GM21367 (cell line): ENCODE results near the gene SOX30.
A peak's percentile ranks its signal among the peaks of the same experiment; 100 is the strongest.

Source experiments
- ATAC-seq: cut with Tn5 transposase; IDR thresholded peaks from one replicate; pipeline ENCODE4 v1.9.1; 2021; ENCODE audit not compliant: unreplicated experiment

Gene SOX30

DNA sequence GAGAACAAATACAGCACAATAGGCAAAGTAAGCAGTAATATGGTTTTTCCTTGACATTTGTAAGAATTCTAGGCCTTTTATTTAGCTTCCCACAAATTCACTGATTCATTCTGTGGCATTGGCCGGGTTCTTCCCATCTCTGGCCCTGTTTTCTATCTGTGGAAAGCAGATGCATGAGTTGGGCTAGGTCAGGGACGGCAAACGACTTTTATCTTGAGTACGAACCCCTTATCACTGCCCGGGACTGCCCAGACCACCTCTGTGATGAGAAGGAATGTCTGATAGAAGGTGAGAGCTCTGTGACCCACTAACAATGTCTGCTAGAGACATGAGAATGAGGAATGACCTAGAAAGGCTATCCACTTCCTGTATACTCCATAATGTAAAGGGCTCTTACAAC lies 41.2 kb downstream of the SOX30 start:
- no peak for ATAC-seq

DNA sequence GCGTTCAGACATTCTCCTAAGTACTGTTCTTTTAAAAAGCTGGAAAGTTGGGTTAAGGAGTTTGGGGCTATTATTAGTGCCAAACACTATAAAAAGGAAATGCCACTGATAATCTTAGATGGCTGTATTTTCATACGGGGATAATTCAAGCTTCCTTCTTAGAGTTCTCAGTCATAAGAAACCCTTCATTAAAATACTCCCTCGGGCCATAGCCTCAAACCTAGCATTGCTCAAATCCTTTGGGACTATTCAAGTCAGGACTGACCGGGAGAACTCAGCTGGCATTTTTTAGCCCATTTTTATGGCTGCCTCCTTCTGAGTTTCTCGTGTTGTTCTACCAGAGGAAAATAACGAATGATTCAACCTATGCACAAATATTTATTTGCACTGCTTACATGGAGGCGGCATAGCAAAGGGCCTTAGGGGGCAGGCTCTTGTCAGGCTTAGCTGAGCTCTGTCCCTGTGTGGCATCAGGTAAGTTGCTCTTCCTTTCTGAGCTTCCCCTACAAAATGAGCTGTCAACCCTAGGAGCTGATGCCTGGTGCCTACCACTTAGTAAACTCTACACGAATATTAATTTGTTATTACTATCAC lies 43.2 kb downstream of the SOX30 start:
- ATAC-seq = no peak

DNA sequence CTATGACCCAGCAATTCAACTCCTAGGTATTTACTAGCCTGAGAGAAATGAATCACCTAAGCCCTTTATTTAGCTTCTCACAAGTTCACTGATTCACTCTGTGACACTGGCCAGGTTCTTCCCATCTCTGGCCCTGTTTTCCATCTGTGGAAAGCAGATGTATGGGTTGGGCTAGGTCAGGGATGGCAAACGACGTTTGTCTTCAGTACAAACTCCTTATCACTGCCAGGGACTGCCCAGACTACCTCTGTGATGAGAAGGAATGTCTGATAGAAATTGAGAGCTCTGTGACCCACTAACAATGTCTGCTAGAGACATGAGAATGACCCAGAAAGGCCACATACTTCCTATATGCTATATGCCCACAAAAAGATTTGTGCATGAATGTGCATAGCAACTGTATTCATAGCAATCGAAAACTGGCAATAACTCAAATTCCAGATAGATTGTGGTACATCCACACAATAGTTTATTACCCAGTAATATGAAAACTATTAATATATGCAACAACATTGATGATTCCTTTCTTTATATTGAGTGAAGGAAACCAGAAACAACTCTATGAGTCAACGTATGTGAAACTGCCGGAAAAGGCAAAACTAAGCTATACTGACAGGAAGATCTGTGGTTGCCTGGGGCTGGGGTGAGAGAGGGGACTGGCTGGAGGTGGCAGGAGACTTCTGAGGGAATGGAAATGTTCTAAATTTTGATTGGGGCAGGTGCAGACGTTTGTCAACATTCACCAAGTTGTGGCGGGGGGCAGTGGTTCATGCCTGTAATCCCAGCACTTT lies 44.7 kb downstream of the SOX30 start:
- no peak for ATAC-seq

DNA sequence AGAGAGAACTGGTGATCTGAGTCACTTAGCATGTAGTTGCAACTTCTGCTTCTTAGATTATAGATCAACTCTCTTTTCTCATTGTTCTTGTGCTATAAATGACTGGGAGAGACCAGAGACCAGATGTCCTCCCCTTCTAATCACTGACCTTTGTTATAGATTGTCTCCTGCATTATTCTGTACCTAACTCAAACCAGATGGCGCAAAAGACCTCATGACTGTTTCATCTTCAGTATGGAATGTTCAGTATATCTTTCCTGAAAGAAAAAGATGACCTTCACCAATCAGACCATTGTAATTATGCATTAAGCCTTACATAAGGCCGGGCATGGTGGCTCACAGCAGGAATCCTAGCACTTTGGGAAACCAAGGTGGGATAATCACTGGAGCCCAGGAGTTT lies 46.2 kb downstream of the SOX30 start:
- ATAC-seq = no peak

- no peak for ATAC-seq
Observed at GRCh38 chr5:157603333-157604190, 48.7 kb downstream of the SOX30 start.

GRCh38 chr5:157602505-157602904 lies 49.7 kb downstream of the SOX30 start:
- peak; percentile 57 for ATAC-seq

DNA sequence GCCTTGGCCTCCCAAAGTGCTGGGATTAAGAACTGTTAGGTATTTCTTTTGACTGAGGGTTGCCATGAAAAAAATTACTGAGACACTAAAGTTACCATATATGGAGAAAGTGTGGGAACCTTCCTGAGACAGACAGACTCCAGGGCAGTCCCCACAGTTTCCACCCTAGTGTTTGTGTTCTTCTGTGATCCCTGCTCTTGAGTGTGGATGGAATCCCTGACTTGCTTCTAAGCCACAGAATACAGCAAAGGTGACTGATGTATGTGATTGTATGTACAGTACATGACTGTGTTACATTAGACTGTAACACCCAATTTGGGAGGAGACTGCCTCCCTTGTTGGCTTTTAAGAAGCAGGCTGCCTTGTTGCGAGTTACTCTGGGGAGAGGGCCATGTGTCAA lies 52.0 kb downstream of the SOX30 start:
- ATAC-seq = no peak

GRCh38 chr5:157599565-157599964 lies 52.7 kb downstream of the SOX30 start:
- ATAC-seq = no peak

GRCh38 chr5:157598350-157598936 lies 53.8 kb downstream of the SOX30 start:
- no peak for ATAC-seq

DNA sequence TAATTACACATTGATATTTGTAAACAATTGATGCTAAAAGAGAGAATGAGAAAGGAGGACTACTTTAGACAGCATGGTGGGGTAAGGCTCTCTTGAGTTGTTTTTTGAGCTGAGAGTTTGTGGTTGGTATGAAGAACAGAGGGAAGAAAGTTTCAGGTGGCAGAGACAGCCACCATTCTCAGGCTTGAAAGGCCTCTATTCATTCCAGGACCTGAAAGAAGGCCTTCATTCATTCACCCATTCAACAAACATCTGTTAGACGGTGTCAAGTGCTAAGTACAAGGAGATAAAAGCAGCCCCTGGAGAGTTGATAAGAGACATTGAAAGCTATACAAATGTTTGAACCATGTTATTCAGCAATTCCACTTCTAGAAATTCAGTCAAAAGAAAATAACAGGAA lies 55.0 kb downstream of the SOX30 start:
- no peak for ATAC-seq

GRCh38 chr5:157596487-157596886 lies 55.8 kb downstream of the SOX30 start:
- peak; percentile 75 for ATAC-seq

DNA sequence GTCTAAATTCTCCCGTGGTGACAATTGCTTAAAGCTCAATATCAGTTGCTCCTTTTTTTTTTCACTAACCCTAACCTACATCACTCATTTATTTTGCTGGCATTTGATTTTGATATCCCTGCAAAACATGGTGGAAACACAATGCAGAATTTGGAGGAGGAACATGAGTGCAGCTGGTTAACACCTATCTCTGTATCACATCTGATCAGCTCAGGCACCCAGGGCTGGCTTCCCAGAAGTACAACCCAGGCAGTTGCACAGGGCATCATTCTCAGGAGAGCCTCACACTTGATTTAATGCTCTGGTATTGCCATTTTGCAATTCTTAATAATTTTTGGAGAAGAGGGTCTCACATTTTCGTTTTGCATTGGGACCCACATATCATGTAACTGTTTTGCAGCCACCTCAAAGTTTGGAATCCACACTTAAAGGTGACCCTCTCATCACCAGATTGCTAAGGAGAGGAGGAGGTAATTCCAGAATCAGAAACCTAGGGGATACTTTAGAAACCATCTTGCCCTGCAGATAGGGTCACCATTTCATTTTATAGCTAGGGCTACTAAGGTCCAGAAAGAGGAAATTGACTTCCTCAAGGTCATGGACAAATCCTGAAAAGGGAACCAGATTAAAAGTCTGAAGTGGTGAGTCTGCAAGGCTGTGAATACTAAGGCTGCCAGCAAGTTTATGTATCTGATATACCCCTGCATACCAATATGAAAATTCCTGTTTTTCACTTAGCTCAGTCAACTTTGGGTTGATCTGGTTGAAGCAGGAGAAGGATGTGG lies 57.4 kb downstream of the SOX30 start:
- ATAC-seq = no peak

DNA sequence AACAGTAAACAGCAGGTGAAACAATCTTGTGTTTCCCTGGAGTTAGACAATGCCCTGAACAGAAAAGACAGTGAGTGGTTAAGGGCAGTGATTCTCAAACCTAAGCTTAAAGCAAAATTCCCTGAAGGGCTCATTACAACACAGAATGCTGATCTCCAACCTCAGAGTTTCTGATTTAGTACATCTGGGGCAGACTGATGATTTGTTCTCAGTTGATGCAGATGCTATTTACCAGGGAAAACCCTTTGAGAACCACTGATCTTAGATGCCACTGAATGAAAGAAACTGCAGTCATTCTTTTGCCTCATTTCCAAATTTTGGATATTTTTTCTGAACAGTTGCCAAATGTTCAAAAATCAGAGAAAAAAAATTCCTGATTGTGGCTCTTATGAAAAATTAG lies 58.0 kb downstream of the SOX30 start:
- no peak for ATAC-seq

DNA sequence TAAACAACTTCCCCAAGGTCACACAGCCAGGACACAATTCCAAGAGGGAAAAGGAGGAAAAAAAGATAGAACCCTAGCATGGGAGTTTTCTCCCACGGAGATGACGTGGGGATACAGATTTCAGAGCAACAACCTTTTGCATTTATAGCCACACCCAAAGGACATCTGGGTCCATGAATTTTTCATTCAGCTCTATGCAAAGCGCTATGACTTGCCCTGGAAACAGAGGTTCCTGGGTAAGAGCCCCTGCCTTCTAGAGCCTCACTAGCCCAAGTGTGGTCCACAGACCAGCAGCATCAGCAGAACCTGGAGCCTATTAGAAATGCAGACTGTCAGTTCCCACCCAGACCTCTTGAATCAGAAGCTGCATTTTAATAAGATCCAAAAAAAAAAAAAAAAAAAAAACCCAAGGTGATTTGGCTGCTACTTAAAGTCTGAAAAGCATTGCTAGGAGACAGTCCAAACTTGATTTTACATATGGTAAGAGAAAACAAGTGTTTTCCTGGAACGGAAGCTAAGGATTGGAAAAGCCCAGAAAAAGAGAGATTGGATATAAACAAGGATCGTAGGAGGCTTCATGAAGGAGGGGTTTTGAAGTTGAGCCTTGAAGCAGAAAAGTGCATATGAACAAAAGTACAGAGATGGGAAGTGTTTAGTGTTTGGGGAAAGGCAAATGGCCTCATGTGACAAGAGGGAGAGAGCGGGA lies 59.0 kb downstream of the SOX30 start:
- no peak for ATAC-seq

GRCh38 chr5:157592594-157592993 lies 59.6 kb downstream of the SOX30 start:
- no peak for ATAC-seq

- no peak for ATAC-seq
Observed at GRCh38 chr5:157590478-157590877, 61.8 kb downstream of the SOX30 start.

GRCh38 chr5:157584628-157585027 lies 67.6 kb downstream of the SOX30 start:
- ATAC-seq = no peak

GRCh38 chr5:157582731-157583620 lies 69.3 kb downstream of the SOX30 start:
- peak; percentile 49 for ATAC-seq

GRCh38 chr5:157581901-157582300 lies 70.3 kb downstream of the SOX30 start:
- ATAC-seq = no peak
